NCI-H2196 treated with DMSO at 0.1 percent for 48 hours (cell line): ENCODE data around the gene LOXHD1.

Source experiments
- DNase-seq: peaks from one replicate; lab custom pipeline; 2025; ENCODE audit not compliant: unreplicated experiment; lab: John Stamatoyannopoulos, UW

Gene LOXHD1

DNA sequence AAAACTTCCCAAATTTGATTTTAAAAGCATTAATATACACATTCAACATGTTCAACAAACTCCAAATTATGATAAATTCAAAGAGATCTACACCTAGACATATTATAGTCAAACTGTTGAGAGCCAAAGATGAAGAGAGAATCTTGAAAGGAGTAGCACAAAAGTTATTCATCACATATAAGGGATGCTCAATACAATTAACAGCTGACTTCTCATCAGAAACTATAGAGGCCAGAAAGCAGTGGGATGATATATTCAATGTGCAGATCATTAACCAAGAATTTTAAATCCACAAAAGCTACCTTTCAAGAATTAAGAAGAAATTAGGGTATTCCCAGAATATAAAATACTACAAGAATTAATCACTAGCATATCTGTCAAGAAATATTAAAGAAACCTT, 75.4 kb downstream of the LOXHD1 start:
- no peak for DNase-seq

DNA sequence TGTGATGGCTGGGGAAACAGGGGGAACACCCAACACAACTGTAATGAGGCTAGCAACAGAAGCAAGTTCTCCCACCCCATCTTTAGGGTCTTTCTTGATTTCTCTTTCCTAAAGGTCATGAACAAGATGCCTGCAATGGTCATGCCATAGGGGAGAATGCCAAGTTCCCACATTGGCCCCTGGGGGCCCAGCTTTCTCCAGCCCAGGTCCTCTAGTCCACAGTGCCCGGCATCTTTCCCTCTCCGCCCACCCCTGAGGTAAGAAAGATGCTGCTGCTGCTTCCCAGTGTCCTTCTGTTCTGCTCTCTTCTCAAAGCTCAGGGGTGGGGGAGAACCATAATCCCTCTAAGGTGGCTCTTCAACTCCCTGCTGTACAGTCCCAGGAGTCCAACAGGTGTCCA, 78.0 kb downstream of the LOXHD1 start:
- no peak for DNase-seq

DNA sequence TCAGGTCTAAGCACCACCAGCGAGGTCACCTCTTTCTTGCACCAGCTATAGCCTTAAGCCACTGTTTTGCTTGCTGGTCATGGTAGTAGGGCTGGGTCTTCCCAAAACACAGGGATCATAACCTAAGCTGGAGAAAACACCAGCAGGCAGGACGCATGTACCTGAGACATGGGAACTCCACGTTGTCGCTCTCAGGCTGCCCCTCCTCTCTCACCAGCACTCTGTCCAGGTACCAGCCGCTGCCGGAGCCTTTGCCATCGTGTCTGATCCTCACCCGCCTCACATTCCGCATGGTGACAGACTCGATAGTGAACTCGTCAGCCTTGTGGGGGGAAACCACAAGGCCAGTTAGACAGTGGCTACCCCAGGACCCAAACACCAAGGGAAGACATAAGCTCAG, 79.5 kb downstream of the LOXHD1 start:
- DNase-seq = no peak

DNA sequence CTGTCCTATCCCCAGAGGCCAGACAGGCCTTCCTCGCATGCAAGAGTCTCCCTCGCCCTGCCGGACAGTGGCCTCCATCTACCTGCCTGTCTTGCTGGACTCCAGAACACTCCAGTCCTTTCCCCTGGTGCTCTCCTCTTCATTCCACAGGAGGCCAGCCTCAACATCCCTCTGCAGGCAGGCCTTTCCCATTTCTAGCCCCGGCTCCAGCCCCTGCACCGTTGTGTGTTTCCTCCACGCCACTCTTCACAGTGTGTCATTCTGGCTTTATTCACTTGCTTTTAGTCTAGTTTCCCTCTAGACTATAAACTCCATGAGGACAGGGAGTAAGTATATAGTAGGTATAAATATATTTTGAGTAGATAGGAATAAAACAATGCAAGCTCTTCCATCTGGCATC, 81.2 kb downstream of the LOXHD1 start:
- no peak for DNase-seq

DNA sequence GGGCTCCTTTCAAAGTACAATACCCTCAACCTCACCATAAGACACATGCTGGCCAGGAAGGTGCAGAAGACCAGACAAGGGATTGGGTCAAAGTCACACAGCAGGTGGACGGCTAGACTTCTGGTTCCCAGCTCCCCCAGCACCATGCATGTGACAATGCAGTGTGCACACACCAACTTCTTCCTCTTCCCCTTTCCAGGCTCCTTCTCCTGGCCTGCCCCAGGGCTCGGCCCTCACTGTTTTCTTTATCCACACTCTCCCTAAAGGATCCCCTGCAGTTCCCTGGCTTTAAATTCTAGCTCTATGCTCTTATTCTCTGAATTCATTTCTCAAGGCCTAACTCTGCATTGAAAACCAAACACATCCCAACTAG, 82.3 kb downstream of the LOXHD1 start:
- no peak for DNase-seq

DNA sequence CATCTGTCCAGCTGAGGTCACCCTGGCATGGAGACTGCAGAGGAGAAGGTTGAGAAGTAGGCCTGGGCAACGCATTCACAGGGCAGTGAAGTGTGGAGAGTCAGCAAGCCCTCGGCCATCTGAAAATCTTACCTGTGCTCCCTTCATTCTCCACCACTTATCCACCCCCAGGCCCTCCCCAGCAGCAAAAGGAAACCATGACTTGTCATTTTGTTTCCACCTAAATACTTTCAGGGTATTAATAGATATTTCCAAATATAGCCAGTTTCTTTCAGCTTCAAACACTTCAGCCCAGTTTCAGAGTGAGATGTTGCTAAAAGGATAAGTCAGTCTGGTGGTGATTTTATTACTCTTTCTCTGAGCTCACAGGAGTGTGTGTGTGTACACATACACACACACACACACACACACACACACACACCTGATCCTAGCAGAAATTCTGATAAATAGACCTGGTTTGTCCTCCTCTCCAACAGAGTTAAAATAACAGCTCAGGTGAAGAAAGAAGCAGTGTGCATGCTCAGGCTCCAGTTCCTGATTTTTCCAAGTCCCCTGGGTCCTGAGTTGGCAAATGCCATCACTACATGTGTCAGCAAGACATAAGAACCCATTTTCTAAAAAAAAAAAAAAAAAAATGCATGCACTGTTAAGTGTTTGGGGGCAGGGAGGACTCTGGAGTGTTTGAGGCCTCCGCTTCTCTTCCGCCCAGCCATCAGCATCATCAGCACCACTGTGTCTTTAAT, 82.8 kb downstream of the LOXHD1 start:
- DNase-seq = no peak

DNA sequence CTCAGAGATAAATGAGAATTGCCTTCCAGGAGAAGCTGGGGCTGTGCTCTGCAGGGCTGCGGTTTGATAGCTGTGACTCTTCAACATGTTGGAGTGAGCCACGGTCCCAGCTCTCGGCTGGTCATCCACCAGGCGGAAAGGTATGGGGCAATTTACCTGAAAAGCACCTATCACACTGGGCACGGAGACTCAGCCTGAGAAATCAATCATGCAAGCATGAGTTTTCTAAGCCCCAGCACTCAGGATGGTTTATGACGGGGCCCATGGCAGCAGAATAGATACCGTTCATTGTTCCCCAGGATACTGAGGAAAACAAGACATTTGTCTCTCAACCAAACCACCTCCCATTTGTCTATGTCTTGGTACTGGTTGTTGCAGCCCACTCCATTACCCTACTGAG, 83.9 kb downstream of the LOXHD1 start:
- no peak for DNase-seq

DNA sequence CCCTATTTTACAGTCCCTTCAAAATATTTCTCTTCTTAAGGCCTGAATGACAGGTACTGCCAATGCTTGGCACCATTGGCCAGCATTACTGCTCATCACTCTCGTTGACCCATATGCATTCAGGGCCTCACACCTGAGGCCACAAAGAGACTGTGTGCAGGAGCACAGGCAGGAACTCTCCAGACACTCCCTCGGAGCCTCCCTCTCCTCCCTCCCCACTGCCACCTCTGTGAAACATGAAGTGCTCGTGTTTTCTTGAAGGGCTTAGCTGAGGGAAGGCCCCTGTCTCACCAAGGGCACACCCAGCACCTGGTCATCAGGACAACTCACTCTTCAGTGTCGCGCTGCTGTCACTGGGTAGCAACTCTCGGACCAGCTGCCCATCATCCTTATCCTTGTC, 85.3 kb downstream of the LOXHD1 start:
- no peak for DNase-seq

DNA sequence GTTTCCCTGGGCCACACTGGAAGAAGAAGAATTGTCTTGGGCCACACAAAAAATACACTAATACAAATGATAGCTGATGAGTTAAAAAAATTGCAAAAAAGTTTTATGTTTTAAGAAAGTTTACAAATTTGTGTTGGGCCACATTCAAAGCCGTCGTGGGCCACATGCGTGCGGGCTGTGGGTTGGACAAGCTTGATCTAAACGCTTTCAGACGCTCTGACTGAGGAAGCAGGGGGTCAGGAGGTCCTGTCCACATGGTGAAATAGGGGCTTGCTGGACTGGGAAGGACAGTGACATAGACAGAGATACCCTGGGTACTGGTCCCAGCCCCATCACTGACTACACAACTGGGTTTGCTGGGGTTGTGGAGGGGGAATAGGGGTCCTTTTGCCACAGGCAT, 86.4 kb downstream of the LOXHD1 start:
- DNase-seq = no peak

DNA sequence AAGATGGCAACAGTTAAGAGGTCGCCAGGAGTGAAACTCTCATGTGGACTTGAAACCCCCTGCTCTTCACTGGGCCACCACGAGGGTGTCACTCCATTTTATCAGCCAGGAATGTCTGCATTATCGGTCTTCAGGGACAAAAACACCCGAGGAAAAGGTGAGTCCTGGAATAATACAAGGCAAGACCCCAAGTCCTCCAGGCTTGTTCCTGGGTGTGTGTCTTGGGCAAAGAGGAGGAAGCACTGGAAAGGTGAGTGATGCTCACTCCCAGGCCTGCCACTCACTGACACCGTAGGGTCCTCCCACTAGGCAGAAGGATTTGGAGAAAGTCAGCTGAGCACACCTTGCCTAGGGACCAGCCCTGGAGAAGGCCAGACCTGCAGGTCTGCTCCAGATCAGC, 86.9 kb downstream of the LOXHD1 start:
- no peak for DNase-seq

DNA sequence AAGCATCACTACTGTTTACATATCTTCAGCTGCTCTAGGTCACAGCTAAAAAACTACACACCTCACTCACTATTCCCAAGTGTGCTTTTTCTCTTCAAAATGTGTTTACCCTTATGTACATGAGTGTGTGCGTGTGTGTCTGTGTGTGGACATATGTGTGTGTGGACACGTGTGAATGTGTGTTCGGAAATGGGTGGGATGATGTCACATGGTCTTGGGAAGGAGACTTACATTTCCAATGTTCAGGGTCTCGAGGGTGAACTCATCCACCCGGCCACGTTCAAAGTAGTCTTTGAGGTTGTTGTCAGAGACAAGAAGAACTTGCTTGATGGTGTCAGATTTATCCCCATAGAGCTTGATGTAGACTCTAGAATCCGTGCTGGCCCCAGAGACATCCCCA, 87.8 kb downstream of the LOXHD1 start:
- no peak for DNase-seq

DNA sequence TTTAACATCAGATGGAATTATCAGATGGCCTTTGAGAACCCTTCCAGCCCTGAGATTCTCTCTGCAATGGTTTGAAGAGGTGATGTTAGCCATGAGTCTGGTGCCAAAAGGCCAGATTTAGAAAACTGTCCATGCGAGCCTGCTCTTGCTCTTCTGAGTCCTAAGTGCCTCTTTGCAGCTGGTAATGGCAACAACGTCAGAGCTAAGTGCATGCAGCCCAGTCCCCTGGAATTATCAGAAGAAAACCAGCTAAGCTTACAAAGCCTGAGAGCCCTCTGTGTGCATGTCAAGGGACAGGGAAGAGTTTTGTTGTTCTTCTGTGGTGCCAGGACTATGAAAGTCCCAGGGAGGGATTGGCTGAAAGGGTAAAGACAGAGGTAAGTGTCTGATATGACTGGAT, 89.8 kb downstream of the LOXHD1 start:
- no peak for DNase-seq

DNA sequence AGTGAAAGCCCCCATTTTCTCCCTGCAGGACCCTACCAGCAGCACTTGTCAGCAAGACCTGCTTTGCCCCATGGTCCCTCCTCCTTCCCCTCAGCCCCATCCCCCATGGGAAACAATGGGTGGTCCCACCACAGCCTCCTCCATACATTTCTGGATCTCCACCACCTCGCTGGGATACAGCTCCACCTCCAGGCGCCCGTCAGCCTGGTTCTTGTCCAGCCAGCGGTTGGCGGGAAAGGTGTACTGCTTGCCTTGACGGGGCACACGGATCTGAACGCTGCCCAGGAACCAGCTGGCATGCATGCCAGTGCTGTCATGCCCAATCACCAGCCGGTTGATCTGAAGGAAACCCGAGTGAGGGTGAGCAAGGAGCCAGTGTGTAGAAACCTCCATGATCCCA, 90.9 kb downstream of the LOXHD1 start:
- no peak for DNase-seq

DNA sequence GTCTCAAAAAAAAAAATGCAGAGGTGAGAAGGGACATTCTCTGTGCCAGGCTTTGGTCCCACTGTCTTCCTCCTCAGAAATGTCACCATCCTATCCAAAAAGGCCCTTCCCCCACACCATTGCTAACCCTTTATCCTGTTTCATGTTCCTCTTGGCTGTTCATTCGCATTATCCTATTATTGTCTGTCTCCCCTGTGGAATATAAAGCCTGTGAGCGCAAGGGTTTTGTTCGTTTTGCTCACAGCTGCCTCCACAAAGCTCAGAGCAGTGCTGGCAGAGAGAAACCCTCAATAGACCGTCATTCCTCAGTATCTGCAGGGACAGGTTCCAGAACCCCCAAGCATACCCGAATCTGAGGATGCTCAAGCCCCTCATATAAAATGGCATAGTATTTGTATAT, 91.8 kb downstream of the LOXHD1 start:
- DNase-seq = no peak

DNA sequence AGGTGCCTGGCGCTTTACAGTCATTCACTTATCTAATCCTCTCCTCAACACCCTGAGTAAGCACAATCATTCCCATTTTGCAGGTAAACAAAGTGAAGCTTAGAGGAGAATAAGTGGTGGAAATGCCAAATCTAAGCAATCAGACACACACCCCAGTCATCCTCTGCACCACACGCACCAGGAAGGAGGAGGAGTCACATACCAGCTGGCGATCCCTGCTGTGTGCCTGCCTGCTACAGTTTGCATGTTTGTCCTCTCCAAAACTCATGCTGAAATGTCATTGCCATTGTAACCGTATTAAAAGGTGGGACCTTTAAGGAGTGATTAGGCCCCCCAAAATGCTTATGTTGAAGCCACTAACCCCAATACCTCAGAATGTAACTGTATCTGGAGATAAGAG, 93.7 kb downstream of the LOXHD1 start:
- DNase-seq = no peak

DNA sequence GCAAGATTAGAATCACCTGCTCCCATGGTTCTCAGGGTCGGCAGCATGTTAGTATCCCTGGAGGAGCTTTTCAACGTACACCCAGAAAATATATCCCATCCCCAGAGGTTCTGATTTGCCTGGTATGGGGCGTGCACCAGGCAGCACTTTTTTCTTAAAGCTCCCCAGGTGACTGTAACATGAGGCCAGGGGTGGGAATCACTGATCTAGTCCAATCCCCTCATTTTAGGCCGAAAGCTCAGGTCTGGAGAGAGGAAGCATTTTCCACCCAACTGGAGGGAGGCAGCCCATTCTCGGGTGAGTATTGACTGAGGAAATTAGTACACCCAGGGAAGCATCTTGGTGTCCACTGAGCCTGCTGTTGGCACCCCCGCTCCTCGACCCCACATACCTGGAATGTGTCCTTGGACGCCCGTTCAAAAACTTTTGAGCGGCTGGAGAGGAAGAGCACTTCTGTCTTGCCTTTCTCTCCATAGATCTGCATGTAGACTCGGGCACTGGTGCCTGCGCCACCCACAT, 94.3 kb downstream of the LOXHD1 start:
- no peak for DNase-seq

DNA sequence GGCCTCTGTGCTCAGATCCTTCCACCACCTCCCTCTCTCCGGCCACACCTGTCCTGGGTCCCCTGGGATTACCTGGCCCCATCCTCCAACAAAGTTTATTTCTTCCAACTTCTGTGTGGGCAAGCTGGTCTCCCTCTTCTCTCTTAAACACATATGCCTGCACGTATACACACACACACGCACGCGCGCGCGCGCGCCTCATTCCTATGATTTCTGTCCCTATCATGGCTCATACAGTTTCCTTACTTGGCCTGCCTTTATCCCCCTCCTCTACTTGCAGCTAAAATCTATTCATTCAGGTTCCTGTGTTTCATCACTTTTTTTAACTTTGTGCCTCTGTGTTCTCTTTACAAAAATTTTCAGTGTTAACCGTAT, 96.4 kb downstream of the LOXHD1 start:
- no peak for DNase-seq

DNA sequence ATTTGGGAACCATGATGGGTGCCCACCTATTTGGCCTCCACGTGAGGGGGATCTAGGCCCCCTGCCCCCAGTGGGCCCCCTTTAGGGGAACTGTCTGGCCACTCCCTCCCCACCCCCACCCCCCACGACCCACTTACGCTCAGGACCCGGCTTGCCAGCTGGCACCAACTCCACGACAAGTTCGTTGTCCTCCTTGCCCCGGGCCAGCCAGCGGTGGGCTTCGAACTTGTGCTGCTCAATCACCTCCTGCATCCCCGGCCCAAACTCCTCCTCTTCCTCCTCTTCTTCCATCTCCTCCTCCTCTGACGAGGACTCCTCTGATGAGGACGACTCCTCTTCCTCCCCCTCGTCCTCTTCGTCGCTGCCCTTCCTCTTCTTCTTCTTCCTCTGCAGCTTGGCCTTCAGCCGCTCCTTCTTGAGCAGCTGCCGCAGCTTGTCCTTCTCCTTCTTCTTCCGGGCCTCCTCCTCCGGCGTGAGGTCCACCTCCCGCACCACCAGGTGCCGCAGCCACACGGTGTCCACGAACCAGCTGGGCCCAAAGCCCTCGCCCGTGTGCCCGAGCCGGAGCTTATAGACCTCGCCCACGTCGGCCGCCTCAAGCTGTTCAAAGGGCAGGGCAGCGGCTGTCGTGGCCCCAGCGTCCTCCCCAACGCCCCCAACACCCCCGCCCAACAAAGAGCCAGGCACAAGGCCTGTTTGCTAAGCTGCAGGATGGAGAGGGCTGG, 96.9 kb downstream of the LOXHD1 start:
- DNase-seq = no peak

DNA sequence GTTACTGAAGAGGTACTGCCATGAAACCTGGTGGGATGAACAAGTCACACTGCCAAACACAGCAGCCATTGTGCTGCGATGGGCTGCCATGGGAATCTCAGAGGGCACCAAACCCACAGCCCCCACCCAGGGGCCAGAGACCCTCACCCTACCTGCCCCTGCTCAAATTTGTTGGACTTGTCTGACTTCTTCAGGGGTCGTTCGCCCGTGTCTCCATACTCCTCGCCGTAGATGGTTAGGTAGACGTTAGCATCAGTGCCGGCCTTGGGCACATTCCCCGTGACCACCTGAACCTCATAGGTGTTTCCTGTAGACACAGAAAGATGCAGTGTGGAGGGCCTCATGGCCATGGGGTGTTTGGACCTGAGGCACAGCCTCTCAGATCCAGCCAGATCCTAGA, 97.7 kb downstream of the LOXHD1 start:
- DNase-seq = no peak

DNA sequence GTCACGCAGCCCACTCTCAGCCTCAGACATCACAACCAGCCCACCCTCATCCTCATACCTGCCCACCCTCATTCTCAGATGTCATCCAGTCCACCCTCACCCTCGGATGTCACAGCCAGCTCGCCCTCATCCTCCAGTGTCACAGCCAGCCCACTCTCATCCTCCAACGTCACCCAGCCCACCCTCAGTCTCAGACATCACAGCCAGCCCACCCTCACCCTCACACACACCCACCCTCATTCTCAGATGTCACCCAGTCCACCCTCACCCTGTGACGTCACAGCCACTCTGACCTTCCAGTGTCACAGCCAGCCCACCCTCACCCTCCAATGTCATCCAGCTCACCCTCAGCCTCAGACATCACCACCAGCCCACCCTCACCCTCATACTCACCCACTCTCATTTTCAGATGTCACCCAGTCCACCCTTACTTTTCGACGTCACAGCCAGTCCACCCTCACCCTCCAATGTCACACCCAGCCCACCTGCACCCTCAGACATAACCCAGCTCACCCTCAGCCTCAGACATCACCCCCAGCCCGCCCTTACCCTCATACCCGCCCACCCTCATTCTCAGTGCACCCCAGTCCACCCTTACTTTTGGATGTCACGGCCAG, 100.3 kb downstream of the LOXHD1 start:
- DNase-seq = no peak

DNA sequence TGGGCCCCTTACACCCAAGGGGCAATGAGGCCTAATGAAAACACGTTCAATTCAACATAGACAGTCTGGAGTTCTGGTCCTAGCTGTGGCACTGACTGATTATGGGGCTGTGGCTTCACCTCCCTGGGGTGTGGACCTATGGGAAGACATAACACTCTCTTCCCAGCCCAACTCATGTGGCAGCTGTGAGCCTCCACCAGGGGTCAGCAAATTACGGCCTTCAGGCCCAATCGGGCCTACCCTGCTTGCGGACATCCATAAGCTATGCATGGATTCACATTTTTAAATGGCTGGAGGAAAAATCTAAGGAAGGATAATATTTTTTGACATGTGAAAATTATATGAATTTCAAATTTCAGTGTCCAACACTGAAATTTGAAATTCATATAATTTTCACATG, 101.3 kb downstream of the LOXHD1 start:
- DNase-seq = no peak

DNA sequence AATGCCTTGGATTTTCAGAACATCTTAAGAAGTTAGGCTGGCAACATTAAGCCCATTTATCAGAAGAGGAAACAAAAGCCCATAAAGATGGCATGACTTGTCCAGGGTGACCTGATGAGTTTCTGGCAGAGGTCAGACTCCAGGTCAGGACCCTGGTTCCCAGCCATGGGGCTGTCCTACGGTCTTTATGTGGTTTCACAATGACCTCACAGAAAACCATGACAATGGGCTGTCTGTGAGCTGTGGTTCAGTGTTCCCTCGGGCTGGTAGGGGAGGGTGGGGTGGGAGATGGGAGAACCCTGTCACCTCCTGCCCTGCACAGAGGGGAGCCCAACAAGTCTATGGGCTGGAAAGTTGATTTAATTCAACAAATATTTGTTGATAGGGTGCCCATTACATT, 101.8 kb downstream of the LOXHD1 start:
- DNase-seq = no peak
